ENCODE results near the gene ZBTB4.

- no peak for TF ChIP-seq CTCF (conservative IDR thresholded peaks at IDR 0.05; ENCODE audit: low read length)
- no peak for TF ChIP-seq EZH2phosphoT487 (IDR thresholded peaks at IDR 0.05; ENCODE audit: borderline replicate concordance)
Observed at GRCh38 chr17:7409716-7410115, 69.7 kb downstream of the ZBTB4 start.
